NCI-H510A (cell line): Measurements from ENCODE around the gene LGALS16.
"Not testable (repeated sequence)": the region's sequence is repeated elsewhere in the genome, so short reads cannot be mapped to it uniquely, and the experiment has no call there.

Experiments
- DNase-seq: peaks from one replicate; lab custom pipeline; 2025; lab: John Stamatoyannopoulos, UW

LGALS16 gene

GRCh38 chr19:39655613-39656012 is at the start of gene LGALS16:
TSS of gene LGALS16 (plus strand) at chr19:39655913. CDS start at chr19:39655962, 49 bp downstream.
- DNase-seq: no peak

DNA sequence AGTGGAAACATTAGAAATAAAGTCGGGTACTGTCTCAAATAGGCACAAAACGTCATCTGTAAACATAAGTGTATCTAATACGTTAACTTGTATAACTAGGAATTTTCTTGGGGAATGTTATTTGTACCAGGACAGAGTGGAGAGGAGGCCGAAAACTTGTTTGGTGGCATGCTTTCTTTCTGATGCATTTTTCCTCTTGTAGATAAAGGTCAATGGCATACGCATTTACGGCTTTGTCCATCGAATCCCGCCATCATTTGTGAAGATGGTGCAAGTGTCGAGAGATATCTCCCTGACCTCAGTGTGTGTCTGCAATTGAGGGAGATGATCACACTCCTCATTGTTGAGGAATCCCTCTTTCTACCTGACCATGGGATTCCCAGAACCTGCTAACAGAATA is 48.7 kb upstream of the LGALS16 start:
- DNase-seq: no peak

DNA sequence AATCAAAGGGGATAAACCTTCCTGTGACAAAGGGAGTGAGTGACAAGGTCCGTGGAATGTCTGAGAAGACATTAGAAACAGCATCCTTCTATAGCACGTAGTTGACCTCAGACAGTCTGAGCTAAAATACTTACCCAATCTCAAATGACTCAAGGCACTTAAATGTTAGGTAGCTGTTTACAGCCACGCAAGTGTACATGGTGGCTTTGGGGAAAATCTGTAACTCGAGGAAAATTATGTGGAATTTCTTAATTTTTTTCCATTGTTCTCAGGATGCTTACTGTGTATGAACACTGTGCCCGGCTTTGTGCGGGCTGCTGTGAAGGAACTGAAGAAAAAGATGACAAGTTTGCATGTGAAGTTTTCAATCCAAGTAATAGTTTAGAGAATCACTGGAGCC is 48.2 kb upstream of the LGALS16 start:
- no peak for DNase-seq

DNA sequence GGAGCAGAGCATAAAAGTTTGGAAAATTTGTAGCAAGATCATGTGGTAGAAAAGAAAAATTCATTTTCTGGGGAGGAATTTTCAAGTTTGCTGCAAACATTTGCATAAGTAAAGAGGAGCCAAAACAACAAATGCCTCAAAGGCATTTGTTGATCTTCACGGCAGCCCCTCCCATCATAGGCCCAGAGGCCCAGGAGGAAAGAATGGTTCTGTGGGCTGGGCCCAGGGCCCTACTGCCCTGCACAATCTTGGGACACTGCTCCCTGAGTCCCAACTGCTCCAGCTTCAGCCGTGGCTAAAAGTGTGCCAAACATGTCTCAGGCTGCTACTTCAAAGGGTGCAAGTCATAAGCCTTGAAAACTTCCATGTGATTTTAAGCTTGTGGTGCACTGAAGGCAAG is 42.1 kb upstream of the LGALS16 start:
- DNase-seq: no peak

DNA sequence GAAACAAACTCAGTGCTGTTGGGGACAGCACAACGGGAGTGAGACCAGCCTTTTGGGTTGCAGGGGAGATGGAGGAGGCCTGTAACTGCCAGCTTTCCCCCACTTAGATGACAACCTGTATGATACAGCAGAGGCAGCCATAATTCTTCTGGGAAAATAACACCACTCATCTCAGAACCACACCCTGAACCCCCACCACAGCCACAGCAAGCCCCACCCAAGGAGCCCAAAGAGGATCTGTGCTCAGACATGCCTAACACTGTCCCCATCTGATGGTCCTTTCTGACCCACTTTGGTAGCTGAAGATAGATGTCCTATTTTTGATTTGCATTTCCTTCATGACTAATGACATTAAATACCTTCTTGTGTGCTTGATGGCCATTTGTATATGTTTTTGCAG is 38.0 kb upstream of the LGALS16 start:
- no peak for DNase-seq

DNA sequence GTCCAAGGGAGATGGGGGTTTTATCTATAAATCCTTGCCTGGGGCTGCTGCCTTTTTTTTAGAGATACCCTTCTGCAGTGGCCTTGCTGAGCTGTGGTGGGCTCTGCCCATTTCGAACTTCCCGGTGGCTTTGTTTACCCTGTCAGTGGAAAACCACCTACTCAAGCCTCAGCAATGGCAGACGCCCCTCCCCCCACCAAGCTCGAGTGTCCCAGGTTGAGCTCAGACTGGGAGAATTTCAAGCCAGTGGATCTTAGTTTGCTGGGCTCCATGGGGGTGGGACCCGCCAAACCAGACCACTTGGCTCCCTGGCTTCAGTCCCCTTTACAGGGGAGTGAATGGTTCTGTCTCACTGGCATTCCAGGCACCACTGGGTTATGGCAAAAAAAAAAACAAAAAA is 31.8 kb upstream of the LGALS16 start:
- no peak for DNase-seq

- DNase-seq: not testable (repeated sequence)
Measured at GRCh38 chr19:39627631-39628030, 28.1 kb upstream of the LGALS16 start.

DNA sequence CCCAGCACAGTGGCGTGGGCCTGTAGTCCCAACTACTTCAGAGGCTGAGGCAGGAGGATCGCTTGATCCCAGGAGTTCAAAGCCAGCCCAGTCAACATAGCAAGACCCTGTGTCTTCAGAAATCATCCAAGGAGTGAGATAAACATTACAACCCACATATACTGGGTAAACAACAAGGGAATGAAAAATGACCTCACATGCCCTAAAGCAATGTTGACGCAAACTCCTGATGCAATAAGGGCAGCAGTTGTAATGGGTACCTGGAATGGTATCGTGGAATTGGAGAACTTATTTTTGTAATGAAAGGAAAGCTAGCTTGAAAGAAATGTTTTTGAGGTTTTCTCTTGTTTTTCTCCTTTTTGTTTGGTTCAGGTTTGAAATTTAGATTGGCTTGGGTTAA is 24.5 kb upstream of the LGALS16 start:
- no peak for DNase-seq

DNA sequence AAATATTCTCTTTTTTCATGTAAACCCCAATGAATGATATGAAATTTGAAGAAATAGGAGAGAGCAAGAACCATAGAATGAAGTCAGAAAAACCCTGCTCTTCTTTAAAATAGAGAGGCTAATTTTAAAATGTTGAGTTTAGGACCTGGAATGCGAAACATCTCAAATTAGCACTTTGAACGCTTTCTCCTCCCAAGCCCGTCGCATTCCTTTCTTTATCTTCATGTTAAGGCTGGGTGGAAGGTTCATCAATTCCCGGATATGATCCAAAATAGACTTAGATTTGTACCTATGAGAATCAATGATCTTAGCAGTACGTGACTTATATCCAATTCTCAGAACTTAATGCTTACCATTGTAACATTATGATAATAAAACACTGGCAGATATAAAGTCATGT is 24.1 kb upstream of the LGALS16 start:
- DNase-seq: no peak

GRCh38 chr19:39637891-39638290 is 17.8 kb upstream of the LGALS16 start:
- DNase-seq: no peak

- DNase-seq: no peak
Measured at GRCh38 chr19:39641773-39642172, 13.9 kb upstream of the LGALS16 start.

GRCh38 chr19:39643591-39643990 is 12.1 kb upstream of the LGALS16 start:
- DNase-seq: no peak

GRCh38 chr19:39645800-39646411 is 9.8 kb upstream of the LGALS16 start:
- DNase-seq: no peak

GRCh38 chr19:39647918-39648317 is 7.8 kb upstream of the LGALS16 start:
- DNase-seq: no peak

- no peak for DNase-seq
Measured at GRCh38 chr19:39659791-39660190, 4.1 kb downstream of the LGALS16 start.

DNA sequence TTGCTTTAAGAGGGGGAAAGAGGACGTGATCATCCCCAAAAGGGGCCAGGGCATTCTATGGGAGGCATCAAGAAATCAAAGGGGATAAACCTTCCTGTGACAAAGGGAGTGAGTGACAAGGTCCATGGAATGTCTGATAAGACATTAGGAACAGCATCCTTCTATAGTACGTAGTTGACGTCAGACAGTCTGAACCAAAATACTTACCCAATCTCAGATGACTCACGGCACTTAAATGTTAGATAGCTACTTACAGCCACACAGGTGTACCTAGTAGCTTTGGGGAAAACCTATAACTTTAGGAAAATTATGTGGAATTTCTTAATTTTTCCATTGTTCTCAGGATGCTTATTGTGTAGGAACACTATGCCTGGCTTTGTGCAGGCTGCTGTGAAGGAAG is 4.9 kb downstream of the LGALS16 start:
- DNase-seq: no peak

DNA sequence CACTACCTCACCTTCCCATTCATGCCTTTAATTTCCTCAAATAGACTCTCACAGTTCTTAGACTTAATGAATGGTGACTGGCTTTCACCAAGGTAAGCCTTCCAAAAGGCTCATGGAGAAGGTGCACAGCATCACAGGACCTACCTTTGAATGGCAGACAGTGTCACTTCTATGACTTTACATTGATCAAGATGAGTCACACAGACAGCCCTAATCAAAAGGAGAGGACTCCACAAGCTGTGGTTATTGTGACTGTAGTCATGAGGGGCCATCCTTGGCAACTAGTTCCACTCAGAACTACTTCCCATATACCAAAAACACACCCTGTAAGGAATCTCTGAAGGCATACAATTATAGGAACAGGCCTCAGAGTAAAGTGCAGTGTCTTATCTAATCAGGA is 5.9 kb downstream of the LGALS16 start:
- no peak for DNase-seq

DNA sequence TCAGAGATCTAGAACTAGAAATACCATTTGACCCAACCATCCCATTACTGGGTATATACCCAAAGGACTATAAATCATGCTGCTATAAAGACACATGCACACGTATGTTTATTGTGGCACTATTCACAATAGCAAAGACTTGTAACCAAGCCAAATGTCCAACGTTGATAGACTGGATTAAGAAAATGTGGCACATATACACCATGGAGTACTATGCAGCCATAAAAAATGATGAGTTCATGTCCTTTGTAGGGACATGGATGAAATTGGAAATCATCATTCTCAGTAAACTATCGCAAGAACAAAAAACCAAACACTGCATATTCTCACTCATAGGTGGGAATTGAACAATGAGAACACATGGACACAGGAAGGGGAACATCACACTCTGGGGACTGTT is 14.1 kb downstream of the LGALS16 start:
- DNase-seq: not testable (repeated sequence)

DNA sequence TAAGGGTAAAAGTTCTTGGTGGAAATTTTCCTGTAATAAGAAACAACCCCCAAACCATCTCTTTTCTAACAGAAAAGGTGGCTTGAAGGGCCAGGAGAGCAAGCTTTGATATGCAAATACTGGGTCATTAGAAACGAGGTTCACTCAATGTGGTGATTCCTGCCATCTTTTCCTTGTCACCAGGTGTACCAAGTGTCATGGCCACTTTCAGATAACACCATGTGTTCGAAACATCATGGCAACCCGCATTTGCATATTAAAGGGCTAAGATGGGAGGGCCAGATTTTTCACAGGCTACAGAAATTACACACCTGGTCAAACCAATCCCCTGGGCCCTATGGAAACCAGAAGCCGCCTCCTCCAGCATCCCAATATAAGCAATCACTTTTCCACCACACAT is 15.3 kb downstream of the LGALS16 start:
- DNase-seq: no peak

DNA sequence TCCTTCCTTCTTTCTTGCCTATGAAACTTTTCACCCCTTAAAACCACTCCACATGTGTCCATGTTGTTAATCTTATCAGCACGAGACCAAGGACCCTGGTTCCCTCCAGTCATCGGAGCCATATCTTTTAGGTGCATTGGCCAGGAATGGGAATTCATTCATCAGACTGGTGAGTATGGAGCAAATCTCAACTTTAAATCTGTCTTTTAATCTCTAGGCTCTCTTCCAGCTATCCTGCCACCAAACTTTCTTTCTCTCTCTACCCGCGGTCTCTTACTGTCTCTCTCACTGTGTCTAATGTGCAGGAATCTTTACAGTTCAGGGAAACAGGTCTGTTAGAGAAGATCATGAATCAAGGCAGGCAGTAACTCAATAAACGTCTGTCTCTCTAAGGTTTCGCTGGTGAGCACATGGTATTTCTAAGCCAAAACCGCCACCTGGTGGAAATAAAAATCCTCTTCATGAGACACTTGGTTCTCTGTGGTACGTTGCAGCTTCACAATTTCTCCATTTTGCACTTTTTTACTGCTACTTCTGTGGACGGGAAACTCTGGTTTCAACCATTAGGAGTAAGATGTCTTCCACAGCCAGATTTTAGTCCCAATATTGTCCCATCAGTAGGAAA is 16.1 kb downstream of the LGALS16 start:
- peak; percentile 6 for DNase-seq

DNA sequence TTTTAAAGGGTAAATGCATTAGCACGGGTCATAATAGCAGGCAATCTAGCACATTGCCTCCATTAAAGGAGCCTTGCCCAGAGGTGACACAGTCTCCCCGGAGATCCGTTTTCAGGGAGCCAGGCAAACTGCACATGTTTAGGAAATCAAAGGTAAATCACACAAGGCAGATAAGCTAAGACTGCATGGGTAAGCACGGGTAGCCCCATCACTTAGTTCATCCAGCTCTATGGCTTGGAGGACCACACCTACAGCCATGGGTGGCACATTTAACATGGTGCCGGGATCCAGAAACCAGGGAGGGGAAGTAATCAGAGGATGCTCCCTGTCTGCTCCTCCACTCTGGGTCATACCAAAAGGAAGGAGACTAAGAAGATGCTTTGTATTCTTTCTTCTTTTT is 16.8 kb downstream of the LGALS16 start:
- no peak for DNase-seq

GRCh38 chr19:39673862-39674261 is 18.1 kb downstream of the LGALS16 start:
- DNase-seq: not testable (repeated sequence)

- no peak for DNase-seq
Measured at GRCh38 chr19:39676004-39676403, 20.3 kb downstream of the LGALS16 start.
